Measurements from ENCODE around the gene RPS6KA4.
A peak's percentile ranks its signal among the peaks of the same experiment; 100 is the strongest.
"Not testable (repeated sequence)": the region's sequence is repeated elsewhere in the genome, so short reads cannot be mapped to it uniquely, and the experiment has no call there.

RPS6KA4 gene

GRCh38 chr11:64358907-64359711, at the start of gene RPS6KA4:
Gene RPS6KA4, plus strand, starts transcription at chr11:64359162. Its CDS starts 74 bp downstream, at chr11:64359236.
- no peak for TF ChIP-seq CTCF (IDR thresholded peaks at IDR 0.05; ENCODE audit: insufficient read depth, low read depth, low read length, missing control alignments)
- H3K4me3 ChIP-seq (ENCODE audit: low read length) = peak within 1 kb of the TSS; percentile 83
- DNase-seq (ENCODE audit: low read depth) = peak; percentile 82

- TF ChIP-seq CTCF (IDR thresholded peaks at IDR 0.05; ENCODE audit: insufficient read depth, low read depth, low read length, missing control alignments) = no peak
- H3K4me3 ChIP-seq (ENCODE audit: low read length) = no peak overlapping the region
- no peak for DNase-seq (ENCODE audit: low read depth)
Measured at GRCh38 chr11:64312947-64313346, 46.0 kb upstream of the RPS6KA4 start.

- no peak overlapping the region for H3K4me3 ChIP-seq (ENCODE audit: low read length)
- DNase-seq (ENCODE audit: low read depth) = no peak
- no peak for TF ChIP-seq CTCF (IDR thresholded peaks at IDR 0.05; ENCODE audit: insufficient read depth, low read depth, low read length, missing control alignments)
Measured at GRCh38 chr11:64313491-64314145, 45.3 kb upstream of the RPS6KA4 start.

GRCh38 chr11:64314146-64314804, 44.7 kb upstream of the RPS6KA4 start:
- H3K4me3 ChIP-seq (ENCODE audit: low read length) = no peak overlapping the region
- no peak for DNase-seq (ENCODE audit: low read depth)
- peak; percentile 12 for TF ChIP-seq CTCF (IDR thresholded peaks at IDR 0.05; ENCODE audit: insufficient read depth, low read depth, low read length, missing control alignments)

- no peak for TF ChIP-seq CTCF (IDR thresholded peaks at IDR 0.05; ENCODE audit: insufficient read depth, low read depth, low read length, missing control alignments)
- no peak overlapping the region for H3K4me3 ChIP-seq (ENCODE audit: low read length)
Measured at GRCh38 chr11:64314805-64315561, 44.0 kb upstream of the RPS6KA4 start.

GRCh38 chr11:64315667-64316526, 43.1 kb upstream of the RPS6KA4 start:
- peak overlapping the region; percentile 80 for H3K4me3 ChIP-seq (ENCODE audit: low read length)

More at GRCh38 chr11:64314805-64315561, 44.0 kb upstream of the RPS6KA4 start:
- DNase-seq (ENCODE audit: low read depth) = no peak

More at GRCh38 chr11:64315667-64316526, 43.1 kb upstream of the RPS6KA4 start:
- DNase-seq (ENCODE audit: low read depth) = not testable (repeated sequence)
